WTC11 (cell line): ENCODE results near the gene ILKAP. TPM values are rescaled to one million over a fixed set of nuclear protein-coding genes. Genes with fewer than 3 reads are reported as not detected.

Source experiments
- ATAC-seq: fragments of 200-7000 bp; cut with Tn5 transposase; 2 replicates; pipeline ENCODE4 v1.10.0; 2021; ENCODE audit warnings: mild to moderate bottlenecking, moderate library complexity
- CTCF ChIA-PET: fragments of 300-600 bp; sonication (Branson Sonifier 250); formaldehyde crosslinking; loops from one replicate; lab custom pipeline; 2021; ENCODE audit warnings: antibody characterized with exemption; lab: Charles Lee
- POLR2A ChIA-PET: fragments of 350-600 bp; sonication (Branson Sonifier 250); formaldehyde crosslinking; loops from one replicate; lab custom pipeline; 2021; ENCODE audit warnings: antibody characterized with exemption; lab: Charles Lee
- DNase-seq: peaks from one replicate; pipeline ENCODE4 v3.0.0; 2021; ENCODE audit warnings: low spot score
- H3K27ac Mint-ChIP-seq: 2 replicates; pipeline ENCODE4 v1.8.0; 2021; ENCODE audit warnings: mixed read lengths
- H3K27me3 Mint-ChIP-seq: 2 replicates; pipeline ENCODE4 v1.8.0; 2021; ENCODE audit warnings: low read depth, mild to moderate bottlenecking, moderate library complexity, mixed read lengths
- H3K36me3 Mint-ChIP-seq: 2 replicates; pipeline ENCODE4 v1.8.0; 2021; ENCODE audit warnings: mixed read lengths
- H3K4me1 Mint-ChIP-seq: 2 replicates; pipeline ENCODE4 v1.8.0; 2022; ENCODE audit warnings: mixed read lengths
- H3K4me3 Mint-ChIP-seq: 2 replicates; pipeline ENCODE4 v1.8.0; 2021; ENCODE audit warnings: mild to moderate bottlenecking, moderate library complexity, mixed read lengths
- H3K9me3 Mint-ChIP-seq: 2 replicates; pipeline ENCODE4 v1.8.0; 2021; ENCODE audit warnings: mixed read lengths
- CDX4 ChIP-seq: fragments of 250-450 bp; sonication (Bioruptor Pico); IDR thresholded peaks from 2 replicates; pipeline ENCODE4 v1.9.0; 2021; ENCODE audit warnings: moderate library complexity, mild to moderate bottlenecking, inconsistent platforms, borderline replicate concordance
- E2F4 ChIP-seq: sonication (generic); formaldehyde crosslinking; IDR thresholded peaks from 2 replicates; pipeline ENCODE4 v1.8.1; 2022; ENCODE audit warnings: low read depth, mild to moderate bottlenecking, moderate library complexity, missing genetic modification reagents, borderline replicate concordance
- ELF4 ChIP-seq: sonication (generic); formaldehyde crosslinking; IDR thresholded peaks from 2 replicates; pipeline ENCODE4 v1.8.1; 2022; ENCODE audit warnings: low read depth, mild to moderate bottlenecking, moderate library complexity, missing genetic modification reagents
- JAZF1 ChIP-seq: fragments of 250-450 bp; sonication (Bioruptor Pico); IDR thresholded peaks from 2 replicates; pipeline ENCODE4 v1.9.0; 2021; ENCODE audit warnings: moderate library complexity, mild to moderate bottlenecking, inconsistent platforms
- NFYB ChIP-seq: sonication (generic); formaldehyde crosslinking; conservative IDR thresholded peaks from 2 replicates; pipeline ENCODE4 v1.8.0; 2022; ENCODE audit warnings: low read depth, missing genetic modification reagents
- ZNF121 ChIP-seq: sonication (generic); formaldehyde crosslinking; IDR thresholded peaks from 2 replicates; pipeline ENCODE4 v1.8.0; 2023; ENCODE audit warnings: missing genetic modification reagents
- total RNA-seq: library from RNA; stranded (reverse); gene quantifications from 3 replicates; pipeline ENCODE4 v1.2.3, GENCODE V29; 2021
- TF ChIP-seq, protein P1 (sequence below): fragments of 250-450 bp; sonication (Bioruptor Pico); IDR thresholded peaks from 2 replicates; pipeline ENCODE4 v1.9.0; 2021; ENCODE audit warnings: mild to moderate bottlenecking
- TF ChIP-seq, protein P2 (sequence below): sonication (generic); formaldehyde crosslinking; IDR thresholded peaks from 2 replicates; pipeline ENCODE4 v1.8.0; 2023; ENCODE audit warnings: missing genetic modification reagents, mild to moderate bottlenecking, borderline replicate concordance
- TF ChIP-seq, protein P3 (sequence below): sonication (generic); formaldehyde crosslinking; IDR thresholded peaks from 2 replicates; pipeline ENCODE4 v1.8.1; 2023; ENCODE audit warnings: mild to moderate bottlenecking, missing genetic modification reagents, moderate library complexity
- TF ChIP-seq, protein P4 (sequence below): fragments of 250-450 bp; sonication (Bioruptor Pico); IDR thresholded peaks from 2 replicates; pipeline ENCODE4 v1.8.0; 2021; ENCODE audit warnings: mild to moderate bottlenecking

The ILKAP gene
- total RNA-seq, 1 experiment from 2014 or later = 32.7 TPM

- TF ChIP-seq, protein P1, sequence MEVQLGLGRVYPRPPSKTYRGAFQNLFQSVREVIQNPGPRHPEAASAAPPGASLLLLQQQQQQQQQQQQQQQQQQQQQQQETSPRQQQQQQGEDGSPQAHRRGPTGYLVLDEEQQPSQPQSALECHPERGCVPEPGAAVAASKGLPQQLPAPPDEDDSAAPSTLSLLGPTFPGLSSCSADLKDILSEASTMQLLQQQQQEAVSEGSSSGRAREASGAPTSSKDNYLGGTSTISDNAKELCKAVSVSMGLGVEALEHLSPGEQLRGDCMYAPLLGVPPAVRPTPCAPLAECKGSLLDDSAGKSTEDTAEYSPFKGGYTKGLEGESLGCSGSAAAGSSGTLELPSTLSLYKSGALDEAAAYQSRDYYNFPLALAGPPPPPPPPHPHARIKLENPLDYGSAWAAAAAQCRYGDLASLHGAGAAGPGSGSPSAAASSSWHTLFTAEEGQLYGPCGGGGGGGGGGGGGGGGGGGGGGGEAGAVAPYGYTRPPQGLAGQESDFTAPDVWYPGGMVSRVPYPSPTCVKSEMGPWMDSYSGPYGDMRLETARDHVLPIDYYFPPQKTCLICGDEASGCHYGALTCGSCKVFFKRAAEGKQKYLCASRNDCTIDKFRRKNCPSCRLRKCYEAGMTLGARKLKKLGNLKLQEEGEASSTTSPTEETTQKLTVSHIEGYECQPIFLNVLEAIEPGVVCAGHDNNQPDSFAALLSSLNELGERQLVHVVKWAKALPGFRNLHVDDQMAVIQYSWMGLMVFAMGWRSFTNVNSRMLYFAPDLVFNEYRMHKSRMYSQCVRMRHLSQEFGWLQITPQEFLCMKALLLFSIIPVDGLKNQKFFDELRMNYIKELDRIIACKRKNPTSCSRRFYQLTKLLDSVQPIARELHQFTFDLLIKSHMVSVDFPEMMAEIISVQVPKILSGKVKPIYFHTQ (CRISPR knock-in tag) = no peak
Measured at GRCh38 chr2:238143239-238143951, 60.1 kb downstream of the ILKAP start (continued).

DNA sequence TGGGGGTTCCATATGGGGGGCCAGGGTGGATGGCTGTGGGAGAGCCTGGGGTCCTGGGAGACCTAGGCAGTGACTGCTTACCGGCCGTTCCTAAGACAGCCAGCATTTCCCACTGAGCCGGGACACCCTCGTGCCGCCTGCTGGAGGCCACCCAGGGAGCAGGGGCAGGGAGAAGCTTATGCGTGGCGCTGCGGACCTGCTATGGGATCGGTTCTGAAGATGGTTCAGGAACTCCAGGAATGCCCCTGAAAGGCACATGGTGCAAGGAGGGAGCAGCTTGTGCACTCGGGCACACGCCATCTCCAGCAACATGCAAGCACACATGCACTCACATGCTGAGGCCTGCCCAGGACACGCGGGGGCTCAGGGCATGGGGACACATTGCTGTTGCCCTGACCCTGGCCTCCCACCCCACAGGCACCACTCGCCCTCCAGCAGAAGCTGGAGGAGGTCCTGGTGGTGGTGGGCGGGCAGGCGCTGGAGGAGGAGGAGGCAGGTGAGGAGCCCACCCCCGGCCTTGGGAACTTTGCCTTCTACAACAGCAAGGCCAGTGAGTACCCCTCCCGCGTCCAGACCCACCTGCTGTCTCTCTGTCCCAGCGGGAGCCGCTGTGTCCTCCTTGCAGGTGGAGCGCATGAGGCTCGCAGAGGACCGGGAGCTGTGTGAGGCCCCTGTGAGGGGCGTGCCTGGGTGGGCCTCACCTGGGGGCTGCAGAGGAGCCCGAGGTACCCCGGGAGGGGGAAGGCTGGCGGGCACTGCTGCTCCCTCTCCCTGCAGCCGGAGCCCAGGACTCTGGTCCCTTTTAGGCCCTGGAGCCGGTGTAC, 60.9 kb downstream of the ILKAP start:
- ChIA-PET POLR2A (interaction anchor here (0.7 kb wide), 1 partner anchor 148 kb away, joined by 5 read pairs; no protein-coding TSS in a partner anchor), CTCF (interaction anchor here (0.8 to 1.5 kb wide), 3 partner anchors 15 to 36 kb away, joined by 3 to 5 read pairs (median 3); no protein-coding TSS in a partner anchor)
- TF ChIP-seq, protein P2, sequence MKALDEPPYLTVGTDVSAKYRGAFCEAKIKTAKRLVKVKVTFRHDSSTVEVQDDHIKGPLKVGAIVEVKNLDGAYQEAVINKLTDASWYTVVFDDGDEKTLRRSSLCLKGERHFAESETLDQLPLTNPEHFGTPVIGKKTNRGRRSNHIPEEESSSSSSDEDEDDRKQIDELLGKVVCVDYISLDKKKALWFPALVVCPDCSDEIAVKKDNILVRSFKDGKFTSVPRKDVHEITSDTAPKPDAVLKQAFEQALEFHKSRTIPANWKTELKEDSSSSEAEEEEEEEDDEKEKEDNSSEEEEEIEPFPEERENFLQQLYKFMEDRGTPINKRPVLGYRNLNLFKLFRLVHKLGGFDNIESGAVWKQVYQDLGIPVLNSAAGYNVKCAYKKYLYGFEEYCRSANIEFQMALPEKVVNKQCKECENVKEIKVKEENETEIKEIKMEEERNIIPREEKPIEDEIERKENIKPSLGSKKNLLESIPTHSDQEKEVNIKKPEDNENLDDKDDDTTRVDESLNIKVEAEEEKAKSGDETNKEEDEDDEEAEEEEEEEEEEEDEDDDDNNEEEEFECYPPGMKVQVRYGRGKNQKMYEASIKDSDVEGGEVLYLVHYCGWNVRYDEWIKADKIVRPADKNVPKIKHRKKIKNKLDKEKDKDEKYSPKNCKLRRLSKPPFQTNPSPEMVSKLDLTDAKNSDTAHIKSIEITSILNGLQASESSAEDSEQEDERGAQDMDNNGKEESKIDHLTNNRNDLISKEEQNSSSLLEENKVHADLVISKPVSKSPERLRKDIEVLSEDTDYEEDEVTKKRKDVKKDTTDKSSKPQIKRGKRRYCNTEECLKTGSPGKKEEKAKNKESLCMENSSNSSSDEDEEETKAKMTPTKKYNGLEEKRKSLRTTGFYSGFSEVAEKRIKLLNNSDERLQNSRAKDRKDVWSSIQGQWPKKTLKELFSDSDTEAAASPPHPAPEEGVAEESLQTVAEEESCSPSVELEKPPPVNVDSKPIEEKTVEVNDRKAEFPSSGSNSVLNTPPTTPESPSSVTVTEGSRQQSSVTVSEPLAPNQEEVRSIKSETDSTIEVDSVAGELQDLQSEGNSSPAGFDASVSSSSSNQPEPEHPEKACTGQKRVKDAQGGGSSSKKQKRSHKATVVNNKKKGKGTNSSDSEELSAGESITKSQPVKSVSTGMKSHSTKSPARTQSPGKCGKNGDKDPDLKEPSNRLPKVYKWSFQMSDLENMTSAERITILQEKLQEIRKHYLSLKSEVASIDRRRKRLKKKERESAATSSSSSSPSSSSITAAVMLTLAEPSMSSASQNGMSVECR = no peak
- no peak for TF ChIP-seq ELF4 (CRISPR knock-in tag)
- no peak for TF ChIP-seq JAZF1
- TF ChIP-seq E2F4 = no peak
- TF ChIP-seq, protein P3, sequence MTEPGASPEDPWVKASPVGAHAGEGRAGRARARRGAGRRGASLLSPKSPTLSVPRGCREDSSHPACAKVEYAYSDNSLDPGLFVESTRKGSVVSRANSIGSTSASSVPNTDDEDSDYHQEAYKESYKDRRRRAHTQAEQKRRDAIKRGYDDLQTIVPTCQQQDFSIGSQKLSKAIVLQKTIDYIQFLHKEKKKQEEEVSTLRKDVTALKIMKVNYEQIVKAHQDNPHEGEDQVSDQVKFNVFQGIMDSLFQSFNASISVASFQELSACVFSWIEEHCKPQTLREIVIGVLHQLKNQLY (CRISPR knock-in tag) = no peak
- no peak for TF ChIP-seq CDX4 (CRISPR knock-in tag)
- TF ChIP-seq, protein P4, sequence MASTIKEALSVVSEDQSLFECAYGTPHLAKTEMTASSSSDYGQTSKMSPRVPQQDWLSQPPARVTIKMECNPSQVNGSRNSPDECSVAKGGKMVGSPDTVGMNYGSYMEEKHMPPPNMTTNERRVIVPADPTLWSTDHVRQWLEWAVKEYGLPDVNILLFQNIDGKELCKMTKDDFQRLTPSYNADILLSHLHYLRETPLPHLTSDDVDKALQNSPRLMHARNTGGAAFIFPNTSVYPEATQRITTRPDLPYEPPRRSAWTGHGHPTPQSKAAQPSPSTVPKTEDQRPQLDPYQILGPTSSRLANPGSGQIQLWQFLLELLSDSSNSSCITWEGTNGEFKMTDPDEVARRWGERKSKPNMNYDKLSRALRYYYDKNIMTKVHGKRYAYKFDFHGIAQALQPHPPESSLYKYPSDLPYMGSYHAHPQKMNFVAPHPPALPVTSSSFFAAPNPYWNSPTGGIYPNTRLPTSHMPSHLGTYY = no peak
- no peak for TF ChIP-seq ZNF121
- no peak for TF ChIP-seq NFYB (CRISPR knock-in tag)
- no peaks in the 10 kb centered on the region for H3K27me3 Mint-ChIP-seq
- no peaks in the 10 kb centered on the region for H3K9me3 Mint-ChIP-seq
- H3K4me3 Mint-ChIP-seq = no peak overlapping the region
- H3K4me1 Mint-ChIP-seq = no peaks in the 10 kb centered on the region
- H3K36me3 Mint-ChIP-seq = no peaks in the 10 kb centered on the region
- no peak for DNase-seq
- no peak overlapping the region for H3K27ac Mint-ChIP-seq
- ATAC-seq = no peak
